Stimulated activated CD8-positive, alpha-beta memory T cell treated with anti-CD3 and anti-CD28 coated beads, Interleukin-4, amount 100 ng/mL, for 48 hours (primary cell): ENCODE data around the gene CELF2.

Experiments
- DNase-seq: peaks from one replicate; pipeline ENCODE4 v3.0.0-alpha.2; 2020

CELF2 gene

GRCh38 chr10:11063856-11064255 lies 46.2 kb downstream of the CELF2 start:
- no peak for DNase-seq

- DNase-seq: no peak
These were observed 47.2 kb downstream of the CELF2 start for GRCh38 chr10:11064832-11065231.

GRCh38 chr10:11065567-11065966 lies 47.9 kb downstream of the CELF2 start:
- DNase-seq: no peak

GRCh38 chr10:11066520-11066919 lies 48.8 kb downstream of the CELF2 start:
- DNase-seq: no peak

GRCh38 chr10:11068861-11069633 lies 51.4 kb downstream of the CELF2 start:
- DNase-seq: no peak

- no peak for DNase-seq
These were observed 55.7 kb downstream of the CELF2 start for GRCh38 chr10:11073410-11073809.

- no peak for DNase-seq
These were observed 57.0 kb downstream of the CELF2 start for GRCh38 chr10:11074536-11075267.

GRCh38 chr10:11076221-11076620 lies 58.5 kb downstream of the CELF2 start:
- no peak for DNase-seq

GRCh38 chr10:11080564-11080984 lies 62.9 kb downstream of the CELF2 start:
- no peak for DNase-seq

GRCh38 chr10:11081408-11081807 lies 63.7 kb downstream of the CELF2 start:
- no peak for DNase-seq

GRCh38 chr10:11082526-11082925 lies 64.9 kb downstream of the CELF2 start:
- no peak for DNase-seq

GRCh38 chr10:11083051-11083450 lies 65.4 kb downstream of the CELF2 start:
- DNase-seq: no peak

GRCh38 chr10:11085545-11085944 lies 67.9 kb downstream of the CELF2 start:
- no peak for DNase-seq

GRCh38 chr10:11086177-11086840 lies 68.6 kb downstream of the CELF2 start:
- no peak for DNase-seq

- no peak for DNase-seq
These were observed 69.7 kb downstream of the CELF2 start for GRCh38 chr10:11087372-11087771.

GRCh38 chr10:11088709-11089108 lies 71.0 kb downstream of the CELF2 start:
- no peak for DNase-seq

- no peak for DNase-seq
These were observed 71.6 kb downstream of the CELF2 start for GRCh38 chr10:11089272-11089671.

- no peak for DNase-seq
These were observed 73.9 kb downstream of the CELF2 start for GRCh38 chr10:11091517-11092102.

GRCh38 chr10:11093771-11094736 lies 76.4 kb downstream of the CELF2 start:
- no peak for DNase-seq

- no peak for DNase-seq
These were observed 77.7 kb downstream of the CELF2 start for GRCh38 chr10:11095374-11095801.

- DNase-seq: no peak
These were observed 78.8 kb downstream of the CELF2 start for GRCh38 chr10:11096422-11096821.

GRCh38 chr10:11097686-11098085 lies 80.0 kb downstream of the CELF2 start:
- no peak for DNase-seq
